ENCODE measurements around the gene SYNCRIP. TPM values are rescaled to one million over a fixed set of nuclear protein-coding genes. Genes with fewer than 3 reads are reported as not detected.

SYNCRIP gene
- total RNA-seq, 4 donors from 2014 or later, result 43.0 to 59.3 (median 54.5) TPM

- H3K27me3 ChIP-seq, result no peaks in the 10 kb centered on the region
- intact Hi-C loops (cut with DNase I; ENCODE audit: low total_unique reads), result no loop called here
- H3K9me3 ChIP-seq, result no peaks in the 10 kb centered on the region
- in situ Hi-C loops (cut with MboI; ENCODE audit: low sequenced_read_pairs in 4 of 4), result no loop called here
- ATAC-seq (no peak), DNase-seq (no peak)
- H3K27ac ChIP-seq, result peak overlapping the region; percentile 61 to 81 (median 70)
- no peak overlapping the region for H3K4me3 ChIP-seq
- no peaks in the 10 kb centered on the region for H3K36me3 ChIP-seq
- peaks cover 60 to 65% of the 10 kb centered on the region in 2 donors for H3K4me1 ChIP-seq
- TF ChIP-seq POLR2A (IDR thresholded peaks at IDR 0.05), result no peak
- TF ChIP-seq, protein P1, sequence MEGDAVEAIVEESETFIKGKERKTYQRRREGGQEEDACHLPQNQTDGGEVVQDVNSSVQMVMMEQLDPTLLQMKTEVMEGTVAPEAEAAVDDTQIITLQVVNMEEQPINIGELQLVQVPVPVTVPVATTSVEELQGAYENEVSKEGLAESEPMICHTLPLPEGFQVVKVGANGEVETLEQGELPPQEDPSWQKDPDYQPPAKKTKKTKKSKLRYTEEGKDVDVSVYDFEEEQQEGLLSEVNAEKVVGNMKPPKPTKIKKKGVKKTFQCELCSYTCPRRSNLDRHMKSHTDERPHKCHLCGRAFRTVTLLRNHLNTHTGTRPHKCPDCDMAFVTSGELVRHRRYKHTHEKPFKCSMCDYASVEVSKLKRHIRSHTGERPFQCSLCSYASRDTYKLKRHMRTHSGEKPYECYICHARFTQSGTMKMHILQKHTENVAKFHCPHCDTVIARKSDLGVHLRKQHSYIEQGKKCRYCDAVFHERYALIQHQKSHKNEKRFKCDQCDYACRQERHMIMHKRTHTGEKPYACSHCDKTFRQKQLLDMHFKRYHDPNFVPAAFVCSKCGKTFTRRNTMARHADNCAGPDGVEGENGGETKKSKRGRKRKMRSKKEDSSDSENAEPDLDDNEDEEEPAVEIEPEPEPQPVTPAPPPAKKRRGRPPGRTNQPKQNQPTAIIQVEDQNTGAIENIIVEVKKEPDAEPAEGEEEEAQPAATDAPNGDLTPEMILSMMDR (IDR thresholded peaks at IDR 0.05 in 4 of 5, conservative IDR thresholded peaks at IDR 0.05 in 1 of 5), result no peak
Observed at GRCh38 chr6:85579581-85579980, 63.1 kb downstream of the SYNCRIP start.

GRCh38 chr6:85576476-85576875, 66.2 kb downstream of the SYNCRIP start:
- in situ Hi-C loops (cut with MboI; ENCODE audit: low sequenced_read_pairs in 4 of 4) (no loop called here), intact Hi-C loops (cut with DNase I; ENCODE audit: low total_unique reads) (no loop called here)
- Histone ChIP-seq H3K27me3 (no peaks in the 10 kb centered on the region), H3K27ac (peak overlapping the region in 2 of 4 donors; percentile 40 to 81), H3K36me3 (peaks cover 0 to 4% of the 10 kb centered on the region in 2 donors), H3K9me3 (no peaks in the 10 kb centered on the region), H3K4me3 (no peak overlapping the region), H3K4me1 (peaks cover 60 to 66% of the 10 kb centered on the region in 2 donors)
- TF ChIP-seq, protein P1 (IDR thresholded peaks at IDR 0.05 in 4 of 5, conservative IDR thresholded peaks at IDR 0.05 in 1 of 5), result no peak
- no peak for TF ChIP-seq POLR2A (IDR thresholded peaks at IDR 0.05)
- no peak for ATAC-seq
- no peak for DNase-seq

GRCh38 chr6:85574932-85575598, 67.6 kb downstream of the SYNCRIP start:
- H3K27me3 ChIP-seq, result no peaks in the 10 kb centered on the region
- H3K27ac ChIP-seq, result no peak overlapping the region
- no peak for TF ChIP-seq POLR2A (IDR thresholded peaks at IDR 0.05)
- TF ChIP-seq, protein P1 (IDR thresholded peaks at IDR 0.05 in 4 of 5, conservative IDR thresholded peaks at IDR 0.05 in 1 of 5), result no peak
- peaks cover 48 to 52% of the 10 kb centered on the region in 2 donors for H3K4me1 ChIP-seq
- in situ Hi-C loops (cut with MboI; ENCODE audit: low sequenced_read_pairs in 4 of 4), result no loop called here
- no peaks in the 10 kb centered on the region for H3K9me3 ChIP-seq
- peaks cover 0 to 17% of the 10 kb centered on the region in 2 donors for H3K36me3 ChIP-seq
- ATAC-seq (peak in 1 of 2 donors; percentile 35), DNase-seq (no peak)
- intact Hi-C loops (cut with DNase I; ENCODE audit: low total_unique reads), result no loop called here
- no peak overlapping the region for H3K4me3 ChIP-seq

DNA sequence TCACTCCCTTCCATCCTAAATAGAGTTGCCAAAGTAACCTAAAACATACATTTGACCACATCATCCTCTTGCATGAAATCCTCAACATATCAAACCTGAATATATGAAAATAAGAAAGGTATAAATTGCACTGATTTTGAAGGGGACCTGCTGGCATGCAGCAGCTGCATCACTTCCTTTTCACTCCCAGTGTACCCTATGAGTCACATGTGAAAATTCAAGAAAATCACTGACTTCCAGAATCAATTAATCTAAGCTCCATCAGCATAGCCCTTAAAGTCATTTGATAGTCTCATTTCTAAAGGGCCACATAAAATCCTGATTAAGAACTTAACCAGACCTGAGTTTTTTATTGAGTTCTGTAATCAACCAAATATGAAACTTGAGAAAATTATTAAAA, 73.4 kb downstream of the SYNCRIP start:
- ATAC-seq (no peak), DNase-seq (no peak)
- H3K27me3 ChIP-seq, result no peaks in the 10 kb centered on the region
- H3K9me3 ChIP-seq, result no peaks in the 10 kb centered on the region
- no peak overlapping the region for H3K27ac ChIP-seq
- peaks cover 0 to 43% of the 10 kb centered on the region in 2 donors for H3K36me3 ChIP-seq
- in situ Hi-C loops (cut with MboI; ENCODE audit: low sequenced_read_pairs in 4 of 4) (no loop called here), intact Hi-C loops (cut with DNase I; ENCODE audit: low total_unique reads) (no loop called here)
- TF ChIP-seq POLR2A (IDR thresholded peaks at IDR 0.05), result no peak
- TF ChIP-seq, protein P1 (IDR thresholded peaks at IDR 0.05 in 4 of 5, conservative IDR thresholded peaks at IDR 0.05 in 1 of 5), result no peak
- H3K4me3 ChIP-seq, result no peak overlapping the region
- H3K4me1 ChIP-seq, result no peaks in the 10 kb centered on the region
